ENCODE data around the gene MOCS2.

The MOCS2 gene

GRCh38 chr5:53089481-53089991 lies 20.0 kb downstream of the MOCS2 start:
- TF ChIP-seq, protein P1, sequence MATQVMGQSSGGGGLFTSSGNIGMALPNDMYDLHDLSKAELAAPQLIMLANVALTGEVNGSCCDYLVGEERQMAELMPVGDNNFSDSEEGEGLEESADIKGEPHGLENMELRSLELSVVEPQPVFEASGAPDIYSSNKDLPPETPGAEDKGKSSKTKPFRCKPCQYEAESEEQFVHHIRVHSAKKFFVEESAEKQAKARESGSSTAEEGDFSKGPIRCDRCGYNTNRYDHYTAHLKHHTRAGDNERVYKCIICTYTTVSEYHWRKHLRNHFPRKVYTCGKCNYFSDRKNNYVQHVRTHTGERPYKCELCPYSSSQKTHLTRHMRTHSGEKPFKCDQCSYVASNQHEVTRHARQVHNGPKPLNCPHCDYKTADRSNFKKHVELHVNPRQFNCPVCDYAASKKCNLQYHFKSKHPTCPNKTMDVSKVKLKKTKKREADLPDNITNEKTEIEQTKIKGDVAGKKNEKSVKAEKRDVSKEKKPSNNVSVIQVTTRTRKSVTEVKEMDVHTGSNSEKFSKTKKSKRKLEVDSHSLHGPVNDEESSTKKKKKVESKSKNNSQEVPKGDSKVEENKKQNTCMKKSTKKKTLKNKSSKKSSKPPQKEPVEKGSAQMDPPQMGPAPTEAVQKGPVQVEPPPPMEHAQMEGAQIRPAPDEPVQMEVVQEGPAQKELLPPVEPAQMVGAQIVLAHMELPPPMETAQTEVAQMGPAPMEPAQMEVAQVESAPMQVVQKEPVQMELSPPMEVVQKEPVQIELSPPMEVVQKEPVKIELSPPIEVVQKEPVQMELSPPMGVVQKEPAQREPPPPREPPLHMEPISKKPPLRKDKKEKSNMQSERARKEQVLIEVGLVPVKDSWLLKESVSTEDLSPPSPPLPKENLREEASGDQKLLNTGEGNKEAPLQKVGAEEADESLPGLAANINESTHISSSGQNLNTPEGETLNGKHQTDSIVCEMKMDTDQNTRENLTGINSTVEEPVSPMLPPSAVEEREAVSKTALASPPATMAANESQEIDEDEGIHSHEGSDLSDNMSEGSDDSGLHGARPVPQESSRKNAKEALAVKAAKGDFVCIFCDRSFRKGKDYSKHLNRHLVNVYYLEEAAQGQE (IDR thresholded peaks at IDR 0.05; ENCODE audit: low read depth): no peak
- TF ChIP-seq MAX (IDR thresholded peaks at IDR 0.05) (no peak), CREB1 (IDR thresholded peaks at IDR 0.05; ENCODE audit: low read depth) (no peak), EP300 (IDR thresholded peaks at IDR 0.05; ENCODE audit: borderline replicate concordance) (no peak), TEAD4 (IDR thresholded peaks at IDR 0.05) (no peak), FOXM1 (IDR thresholded peaks at IDR 0.05; ENCODE audit: borderline replicate concordance, low read depth) (no peak), TCF12 (IDR thresholded peaks at IDR 0.05; ENCODE audit: low read depth) (no peak), RAD21 (IDR thresholded peaks at IDR 0.05; ENCODE audit: low read depth) (no peak), ZBTB7A (IDR thresholded peaks at IDR 0.05; ENCODE audit: low read depth) (no peak), EGR1 (IDR thresholded peaks at IDR 0.05) (no peak), TAF1 (IDR thresholded peaks at IDR 0.05; ENCODE audit: low read depth) (no peak), YY1 (IDR thresholded peaks at IDR 0.05; ENCODE audit: low read depth) (no peak), NFIC (IDR thresholded peaks at IDR 0.05) (no peak), CEBPB (IDR thresholded peaks at IDR 0.05) (no peak)
- TF ChIP-seq, protein P2, sequence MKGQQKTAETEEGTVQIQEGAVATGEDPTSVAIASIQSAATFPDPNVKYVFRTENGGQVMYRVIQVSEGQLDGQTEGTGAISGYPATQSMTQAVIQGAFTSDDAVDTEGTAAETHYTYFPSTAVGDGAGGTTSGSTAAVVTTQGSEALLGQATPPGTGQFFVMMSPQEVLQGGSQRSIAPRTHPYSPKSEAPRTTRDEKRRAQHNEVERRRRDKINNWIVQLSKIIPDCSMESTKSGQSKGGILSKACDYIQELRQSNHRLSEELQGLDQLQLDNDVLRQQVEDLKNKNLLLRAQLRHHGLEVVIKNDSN (IDR thresholded peaks at IDR 0.05): no peak

DNA sequence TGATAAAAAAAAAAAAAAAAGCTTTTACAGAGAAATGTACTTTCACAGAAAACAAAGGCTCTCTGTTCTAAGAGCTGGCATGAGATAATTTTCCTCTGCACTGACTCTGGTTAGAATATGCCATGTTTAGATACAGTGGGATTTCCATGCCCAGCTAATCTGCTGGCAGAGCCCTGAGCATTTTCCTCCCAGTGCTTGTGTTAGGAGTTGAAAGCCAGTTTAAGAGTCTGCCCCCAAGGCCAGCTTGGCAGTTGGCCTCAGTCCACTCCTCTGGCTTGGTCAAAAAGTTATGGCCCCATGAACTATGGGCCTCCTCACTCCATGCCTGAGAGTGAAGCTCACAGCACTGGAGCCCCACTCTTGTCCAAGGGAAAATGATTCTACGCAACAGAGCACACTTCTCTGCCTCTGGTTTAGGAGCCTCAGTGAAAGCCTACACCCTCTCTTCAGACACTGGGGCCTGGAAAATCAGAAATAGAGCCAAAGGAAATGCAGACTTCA lies 21.9 kb downstream of the MOCS2 start:
- TF ChIP-seq, protein P1 (IDR thresholded peaks at IDR 0.05; ENCODE audit: low read depth): no peak
- TF ChIP-seq EGR1 (IDR thresholded peaks at IDR 0.05): no peak
- no peak for TF ChIP-seq FOXM1 (IDR thresholded peaks at IDR 0.05; ENCODE audit: borderline replicate concordance, low read depth)
- TF ChIP-seq, protein P2 (IDR thresholded peaks at IDR 0.05): no peak
- no peak for TF ChIP-seq ZBTB7A (IDR thresholded peaks at IDR 0.05; ENCODE audit: low read depth)
- no peak for TF ChIP-seq YY1 (IDR thresholded peaks at IDR 0.05; ENCODE audit: low read depth)
- TF ChIP-seq TEAD4 (IDR thresholded peaks at IDR 0.05): no peak
- TF ChIP-seq RAD21 (IDR thresholded peaks at IDR 0.05; ENCODE audit: low read depth): no peak

GRCh38 chr5:53087171-53087570 lies 22.4 kb downstream of the MOCS2 start:
- TF ChIP-seq TAF1 (IDR thresholded peaks at IDR 0.05; ENCODE audit: low read depth): no peak
- TF ChIP-seq YY1 (IDR thresholded peaks at IDR 0.05; ENCODE audit: low read depth): no peak
- TF ChIP-seq FOXM1 (IDR thresholded peaks at IDR 0.05; ENCODE audit: borderline replicate concordance, low read depth): no peak
- TF ChIP-seq CEBPB (IDR thresholded peaks at IDR 0.05): no peak
- TF ChIP-seq EP300 (IDR thresholded peaks at IDR 0.05; ENCODE audit: borderline replicate concordance): no peak
- TF ChIP-seq ZBTB7A (IDR thresholded peaks at IDR 0.05; ENCODE audit: low read depth): no peak
- TF ChIP-seq MAX (IDR thresholded peaks at IDR 0.05): no peak

- TF ChIP-seq RAD21 (IDR thresholded peaks at IDR 0.05; ENCODE audit: low read depth): no peak
- TF ChIP-seq EGR1 (IDR thresholded peaks at IDR 0.05): no peak
- TF ChIP-seq, protein P1 (IDR thresholded peaks at IDR 0.05; ENCODE audit: low read depth): no peak
- TF ChIP-seq ZBTB7A (IDR thresholded peaks at IDR 0.05; ENCODE audit: low read depth): no peak
- no peak for TF ChIP-seq EP300 (IDR thresholded peaks at IDR 0.05; ENCODE audit: borderline replicate concordance)
- TF ChIP-seq CEBPB (IDR thresholded peaks at IDR 0.05): no peak
- TF ChIP-seq YY1 (IDR thresholded peaks at IDR 0.05; ENCODE audit: low read depth): no peak
- TF ChIP-seq CREB1 (IDR thresholded peaks at IDR 0.05; ENCODE audit: low read depth): no peak
- TF ChIP-seq TAF1 (IDR thresholded peaks at IDR 0.05; ENCODE audit: low read depth): no peak
- TF ChIP-seq, protein P2 (IDR thresholded peaks at IDR 0.05): no peak
- no peak for TF ChIP-seq FOXM1 (IDR thresholded peaks at IDR 0.05; ENCODE audit: borderline replicate concordance, low read depth)
Observed at GRCh38 chr5:53084546-53085255, 24.9 kb downstream of the MOCS2 start.

All from Ishikawa (cell line).